Trophoblast cell (in vitro differentiated cells and primary cell): ENCODE data around the gene RELA.

Experiments
- DNase-seq, 2 donors: peaks; one replicate each; pipeline ENCODE4 v3.0.0-alpha.2; 2016
- H2AFZ ChIP-seq: 2 replicates; pipeline ENCODE4 v1.6.1; 2013; ENCODE audit warnings: low read length, moderate library complexity, mild to moderate bottlenecking; ENCODE audit not compliant: insufficient read depth, poor library complexity
- H2AK5ac ChIP-seq: 2 replicates; pipeline ENCODE4 v1.6.1; 2013; ENCODE audit warnings: mild to moderate bottlenecking, low read length
- H2BK120ac ChIP-seq: 2 replicates; pipeline ENCODE4 v1.6.1; 2013; ENCODE audit warnings: low read length, mild to moderate bottlenecking, moderate library complexity; ENCODE audit not compliant: insufficient read depth, poor library complexity
- H2BK12ac ChIP-seq: 2 replicates; pipeline ENCODE4 v1.6.1; 2013; ENCODE audit warnings: mild to moderate bottlenecking, low read length, moderate library complexity
- H2BK5ac ChIP-seq: 2 replicates; pipeline ENCODE4 v1.6.1; 2013; ENCODE audit warnings: low read length, low read depth, moderate library complexity, mild to moderate bottlenecking; ENCODE audit not compliant: poor library complexity
- H3K14ac ChIP-seq: 2 replicates; pipeline ENCODE4 v1.6.1; 2013; ENCODE audit warnings: mild to moderate bottlenecking, low read length
- H3K18ac ChIP-seq: 2 replicates; pipeline ENCODE4 v1.6.1; 2013; ENCODE audit warnings: mild to moderate bottlenecking, low read length
- H3K23ac ChIP-seq: 2 replicates; pipeline ENCODE4 v1.6.1; 2013; ENCODE audit warnings: low read length
- H3K27ac ChIP-seq: 2 replicates; pipeline ENCODE4 v1.5.1; 2013; ENCODE audit warnings: low read depth, mild to moderate bottlenecking, inconsistent platforms, low read length, moderate library complexity
- H3K27me3 ChIP-seq: 2 replicates; pipeline ENCODE4 v1.6.1; 2013; ENCODE audit warnings: inconsistent platforms, mild to moderate bottlenecking, low read length, moderate library complexity; ENCODE audit not compliant: insufficient read depth
- H3K36me3 ChIP-seq, 2 experiments: 1 replicate in 1 of 2; 2 replicates in 1 of 2; pipeline ENCODE4 v1.6.1; 2013; ENCODE audit warnings: low read length in 2 of 2, mild to moderate bottlenecking in 2 of 2, moderate library complexity in 1 of 2; ENCODE audit not compliant: insufficient read depth in 2 of 2, control insufficient read depth in 1 of 2
- H3K4ac ChIP-seq: 2 replicates; pipeline ENCODE4 v1.6.1; 2013; ENCODE audit warnings: low read depth, mild to moderate bottlenecking, low read length, moderate library complexity
- H3K4me1 ChIP-seq, 2 experiments: 1 replicate in 1 of 2; 2 replicates in 1 of 2; pipeline ENCODE4 v1.6.1; 2013; ENCODE audit warnings: low read length in 2 of 2, mild to moderate bottlenecking in 2 of 2, moderate library complexity in 1 of 2; ENCODE audit not compliant: insufficient read depth in 2 of 2, control insufficient read depth in 1 of 2
- H3K4me2 ChIP-seq: 2 replicates; pipeline ENCODE4 v1.6.1; 2013; ENCODE audit warnings: inconsistent platforms, mild to moderate bottlenecking, low read length, moderate library complexity
- H3K4me3 ChIP-seq: 2 replicates; pipeline ENCODE4 v1.5.1; 2013; ENCODE audit warnings: mild to moderate bottlenecking, low read depth, low read length, inconsistent platforms
- H3K79me1 ChIP-seq: one replicate; pipeline ENCODE4 v1.6.1; 2013; ENCODE audit warnings: low read length
- H3K79me2 ChIP-seq: 2 replicates; pipeline ENCODE4 v1.6.1; 2013; ENCODE audit warnings: low read length, mild to moderate bottlenecking; ENCODE audit not compliant: control insufficient read depth, insufficient read depth, poor library complexity
- H3K9ac ChIP-seq: 2 replicates; pipeline ENCODE4 v1.6.1; 2013; ENCODE audit warnings: mild to moderate bottlenecking, low read length
- H3K9me3 ChIP-seq: 2 replicates; pipeline ENCODE4 v1.6.1; 2013; ENCODE audit warnings: low read depth, mild to moderate bottlenecking, control low read depth, inconsistent platforms, low read length; ENCODE audit not compliant: insufficient read depth
- H4K12ac ChIP-seq: 2 replicates; pipeline ENCODE4 v1.6.1; 2013; ENCODE audit warnings: low read depth, mild to moderate bottlenecking, low read length, moderate library complexity
- H4K8ac ChIP-seq: 2 replicates; pipeline ENCODE4 v1.6.1; 2013; ENCODE audit warnings: low read depth, mild to moderate bottlenecking, low read length, moderate library complexity
- H4K91ac ChIP-seq: one replicate; pipeline ENCODE4 v1.6.1; 2013; ENCODE audit warnings: low read depth, mild to moderate bottlenecking, low read length, moderate library complexity
- WGBS: extraction: QIAGEN DNeasy Blood & Tissue Kit; methylation state at CpG from one replicate; pipeline ENCODE4 v1.1.7; 2013; ENCODE audit warnings: missing lambda C conversion rate; ENCODE audit not compliant: insufficient read length, insufficient coverage; ENCODE audit errors: extremely low coverage; 5-methylcytosine and 5-hydroxymethylcytosine counted together

RELA gene

GRCh38 chr11:65629579-65629978, 33.1 kb downstream of the RELA start:
- Histone ChIP-seq H3K9me3 (peaks cover 3% of the 10 kb centered on the region), H2AK5ac (no peak overlapping the region), H3K4me1 (no peaks in the 10 kb centered on the region), H3K27me3 (no peaks in the 10 kb centered on the region), H2BK120ac (no peak overlapping the region), H3K79me1 (no peaks in the 10 kb centered on the region), H3K4me2 (no peak overlapping the region), H4K91ac (no peak overlapping the region), H3K36me3 (peaks cover 85 to 90% of the 10 kb centered on the region in 2 experiments), H2BK12ac (no peak overlapping the region), H3K27ac (no peak overlapping the region), H4K12ac (no peak overlapping the region), H3K18ac (no peak overlapping the region), H3K4ac (no peak overlapping the region), H3K79me2 (no peaks in the 10 kb centered on the region), H3K9ac (no peak overlapping the region), H2AFZ (no peak overlapping the region), H3K4me3 (no peak overlapping the region), H2BK5ac (no peak overlapping the region), H4K8ac (no peak overlapping the region), H3K23ac (no peak overlapping the region), H3K14ac (no peak overlapping the region)
- no CpG with 5 or more reads among the region's 14 CpGs for WGBS
- no peak for DNase-seq

DNA sequence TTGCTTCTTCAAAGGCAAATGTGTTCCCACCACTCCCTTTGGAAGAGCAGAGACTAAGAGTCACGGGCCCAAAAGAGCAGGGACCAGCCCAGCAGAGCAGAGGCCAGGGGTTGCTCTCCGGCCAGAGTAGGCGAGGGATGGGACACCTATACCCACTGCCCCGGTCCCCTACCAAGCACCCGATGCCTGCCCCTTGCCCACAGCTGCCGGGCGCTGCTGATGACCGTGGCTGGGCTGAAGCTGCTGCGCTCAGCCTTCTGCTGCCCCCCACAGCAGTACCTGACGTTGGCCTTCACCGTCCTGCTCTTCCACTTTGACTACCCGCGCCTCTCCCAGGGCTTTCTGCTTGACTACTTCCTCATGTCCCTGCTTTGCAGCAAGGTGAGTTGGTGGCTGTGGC, 35.5 kb downstream of the RELA start:
- Histone ChIP-seq H3K79me1 (no peaks in the 10 kb centered on the region), H4K12ac (no peak overlapping the region), H2BK5ac (no peak overlapping the region), H3K27ac (no peak overlapping the region), H3K9ac (no peak overlapping the region), H3K4ac (no peak overlapping the region), H4K8ac (no peak overlapping the region), H2AK5ac (no peak overlapping the region), H2BK12ac (no peak overlapping the region), H2AFZ (no peak overlapping the region), H3K9me3 (peaks cover 3% of the 10 kb centered on the region), H3K4me3 (no peak overlapping the region), H3K4me2 (no peak overlapping the region), H3K23ac (no peak overlapping the region), H2BK120ac (no peak overlapping the region), H3K18ac (no peak overlapping the region), H3K27me3 (no peaks in the 10 kb centered on the region), H3K36me3 (peaks cover 90 to 91% of the 10 kb centered on the region in 2 experiments), H4K91ac (no peak overlapping the region), H3K14ac (no peak overlapping the region), H3K4me1 (no peaks in the 10 kb centered on the region), H3K79me2 (no peaks in the 10 kb centered on the region)
- DNase-seq = no peak
- no CpG with 5 or more reads among the region's 13 CpGs for WGBS

GRCh38 chr11:65625628-65626342, 36.9 kb downstream of the RELA start:
- Histone ChIP-seq H3K4me1 (no peaks in the 10 kb centered on the region), H4K12ac (no peak overlapping the region), H3K79me2 (no peaks in the 10 kb centered on the region), H2AK5ac (no peak overlapping the region), H2BK120ac (no peak overlapping the region), H3K4me3 (no peak overlapping the region), H4K8ac (no peak overlapping the region), H3K27me3 (no peaks in the 10 kb centered on the region), H3K4ac (no peak overlapping the region), H2AFZ (no peak overlapping the region), H3K27ac (no peak overlapping the region), H3K9me3 (peaks cover 3% of the 10 kb centered on the region), H3K4me2 (no peak overlapping the region), H3K36me3 (peaks cover 94 to 95% of the 10 kb centered on the region in 2 experiments), H4K91ac (no peak overlapping the region), H2BK12ac (no peak overlapping the region), H3K18ac (no peak overlapping the region), H3K14ac (no peak overlapping the region), H2BK5ac (no peak overlapping the region), H3K9ac (no peak overlapping the region), H3K79me1 (no peaks in the 10 kb centered on the region), H3K23ac (no peak overlapping the region)
- WGBS = no CpG with 5 or more reads among the region's 30 CpGs
- DNase-seq = peak in 1 of 2 donors; percentile 37

- no peak overlapping the region for H4K91ac ChIP-seq
- H3K4me3 ChIP-seq = no peak overlapping the region
- peaks cover 3% of the 10 kb centered on the region for H3K9me3 ChIP-seq
- no peak overlapping the region for H3K23ac ChIP-seq
- H3K27ac ChIP-seq = no peak overlapping the region
- H3K18ac ChIP-seq = no peak overlapping the region
- H3K4me1 ChIP-seq = no peaks in the 10 kb centered on the region
- H3K4me2 ChIP-seq = no peak overlapping the region
- no peaks in the 10 kb centered on the region for H3K79me1 ChIP-seq
- H2BK120ac ChIP-seq = no peak overlapping the region
- no peak overlapping the region for H3K14ac ChIP-seq
- no CpG with 5 or more reads among the region's 30 CpGs for WGBS
- no peak overlapping the region for H2AFZ ChIP-seq
- no peaks in the 10 kb centered on the region for H3K27me3 ChIP-seq
- H2AK5ac ChIP-seq = no peak overlapping the region
- no peak for DNase-seq
- H2BK12ac ChIP-seq = no peak overlapping the region
- no peak overlapping the region for H3K9ac ChIP-seq
- peaks cover 94 to 95% of the 10 kb centered on the region in 2 experiments for H3K36me3 ChIP-seq
- no peak overlapping the region for H4K8ac ChIP-seq
- H4K12ac ChIP-seq = no peak overlapping the region
- H3K4ac ChIP-seq = no peak overlapping the region
- no peaks in the 10 kb centered on the region for H3K79me2 ChIP-seq
- no peak overlapping the region for H2BK5ac ChIP-seq
Observed at GRCh38 chr11:65624931-65625627, 37.6 kb downstream of the RELA start.
